Stimulated activated CD8-positive, alpha-beta memory T cell treated with anti-CD3 and anti-CD28 coated beads, Interleukin-15, amount 100 ng/mL, for 4 hours (primary cell): Measurements from ENCODE around the gene TYRO3.

Experiments used
- DNase-seq, 2 donors: peaks; one replicate each; pipeline ENCODE4 v3.0.0-alpha.2; 2020; ENCODE audit warnings: low read depth in 2 of 2

Gene TYRO3

DNA sequence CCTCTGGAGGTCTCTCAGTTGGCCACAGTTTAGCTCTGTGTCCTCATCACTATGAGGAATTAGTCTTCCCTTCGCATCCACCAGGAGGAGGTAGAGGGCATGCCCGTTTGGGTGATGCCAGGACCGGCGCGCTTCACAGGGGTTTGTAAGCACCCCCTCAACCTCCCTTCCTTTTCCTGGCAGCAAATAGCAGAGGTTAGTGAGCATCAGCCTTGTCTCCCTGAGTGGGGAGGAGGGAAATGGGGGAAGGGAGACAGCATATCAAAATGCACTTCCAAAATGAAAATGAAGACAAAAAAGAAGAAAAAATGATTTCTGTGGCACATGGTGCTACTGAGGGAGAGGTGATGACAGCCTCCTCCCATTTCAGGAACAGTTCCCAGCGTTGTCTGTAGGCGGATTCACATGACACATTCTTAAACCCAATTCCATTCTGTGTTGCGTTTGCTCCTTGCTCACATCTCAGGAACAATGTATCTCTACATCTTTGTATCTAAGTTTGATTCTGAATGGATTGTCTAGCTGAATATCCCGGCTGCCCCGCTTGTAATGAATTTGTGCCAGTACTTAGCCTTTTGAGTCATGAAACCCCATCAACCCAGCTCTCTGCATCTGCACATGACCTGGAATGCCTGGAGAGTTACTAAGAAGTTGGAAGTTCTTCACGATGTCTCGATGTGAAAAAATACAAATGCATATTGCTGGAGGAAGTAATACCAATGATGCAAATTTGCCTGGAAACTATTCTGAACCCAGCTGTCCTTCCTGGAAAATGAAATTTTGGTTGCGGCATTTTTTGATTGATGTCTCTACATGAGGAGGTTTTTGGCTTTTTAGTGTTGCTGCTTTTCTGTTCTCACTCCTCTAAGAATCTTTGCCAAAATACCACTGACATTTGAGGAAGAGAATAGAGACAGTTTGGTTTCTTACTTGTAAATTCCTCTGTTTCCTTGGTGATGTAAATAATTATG lies 45.2 kb downstream of the TYRO3 start:
- DNase-seq: peak in 1 of 2 donors; percentile 17

DNA sequence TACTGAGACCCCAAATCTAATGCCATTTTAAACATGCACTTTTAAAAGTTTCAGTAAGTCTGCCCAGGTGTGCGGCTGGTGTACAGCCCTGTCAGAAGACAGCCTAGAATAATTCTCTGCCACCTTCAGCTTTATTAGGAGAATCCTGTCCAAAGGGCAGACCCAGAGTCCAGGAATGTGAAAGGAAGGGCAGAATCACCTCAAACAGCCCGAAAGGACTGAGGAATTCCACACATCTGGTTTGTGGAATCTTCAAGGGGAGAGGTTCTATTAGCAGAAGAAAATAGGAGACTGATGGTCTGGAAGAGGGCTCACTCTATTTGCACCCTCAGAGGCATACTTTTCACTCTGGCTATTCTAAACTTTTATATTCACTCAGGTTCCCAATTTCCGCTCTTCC lies 46.6 kb downstream of the TYRO3 start:
- no peak for DNase-seq

DNA sequence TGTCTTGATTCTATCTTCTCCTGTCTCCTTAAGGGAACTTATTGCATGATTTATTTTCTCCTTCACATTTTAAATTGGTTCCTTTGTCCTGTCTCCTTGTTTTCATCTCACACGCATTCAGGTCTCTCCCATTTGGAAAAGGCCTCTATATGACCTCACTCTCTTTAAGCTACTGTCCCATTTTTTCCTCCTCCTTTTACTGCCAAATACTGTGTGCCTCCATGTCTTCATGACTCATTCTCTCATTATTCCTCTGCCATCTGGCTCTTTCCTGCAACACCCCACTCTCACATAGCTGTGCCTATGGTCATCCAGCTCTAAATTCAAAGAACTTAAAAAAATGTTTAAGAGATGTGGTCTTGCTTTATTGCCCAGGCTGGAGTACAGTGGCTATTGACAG lies 48.0 kb downstream of the TYRO3 start:
- no peak for DNase-seq

DNA sequence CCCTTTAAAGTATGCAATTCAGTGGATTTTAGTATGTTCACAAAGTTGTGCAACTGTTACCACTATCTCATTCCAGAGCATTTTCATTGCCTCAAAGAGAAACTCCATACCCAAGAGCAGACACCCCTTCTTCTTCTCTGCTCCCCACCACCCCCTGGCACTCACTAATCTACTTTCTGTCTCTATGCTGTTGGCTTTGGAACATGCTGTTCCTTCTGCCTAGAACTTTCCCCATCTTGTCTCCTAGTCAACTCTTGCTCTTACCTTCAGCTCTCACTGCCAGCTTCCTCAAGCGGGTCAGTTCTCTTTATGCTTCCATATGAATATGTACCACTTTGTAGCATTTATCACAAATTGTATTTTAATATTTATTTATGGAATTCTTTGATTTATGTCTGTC lies 50.1 kb downstream of the TYRO3 start:
- no peak for DNase-seq

DNA sequence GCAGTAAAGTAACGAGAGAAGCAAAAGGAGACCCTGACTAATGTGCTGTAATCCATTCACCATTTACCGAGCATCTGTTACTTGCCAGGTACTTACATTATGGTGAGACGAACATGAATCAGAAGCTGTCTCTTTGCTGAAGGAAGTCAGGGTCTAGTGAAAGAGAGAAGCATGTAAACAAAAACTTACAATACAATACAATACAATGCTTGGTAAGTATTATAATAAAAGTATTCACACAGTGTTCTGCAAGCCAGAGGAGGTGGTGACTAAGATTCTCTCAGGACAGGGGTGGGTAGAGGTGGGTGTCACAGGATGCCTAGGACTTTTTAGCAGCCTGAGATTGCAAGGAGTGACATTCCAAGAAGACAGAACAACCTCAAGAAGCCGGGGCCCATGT lies 51.0 kb downstream of the TYRO3 start:
- DNase-seq: no peak

DNA sequence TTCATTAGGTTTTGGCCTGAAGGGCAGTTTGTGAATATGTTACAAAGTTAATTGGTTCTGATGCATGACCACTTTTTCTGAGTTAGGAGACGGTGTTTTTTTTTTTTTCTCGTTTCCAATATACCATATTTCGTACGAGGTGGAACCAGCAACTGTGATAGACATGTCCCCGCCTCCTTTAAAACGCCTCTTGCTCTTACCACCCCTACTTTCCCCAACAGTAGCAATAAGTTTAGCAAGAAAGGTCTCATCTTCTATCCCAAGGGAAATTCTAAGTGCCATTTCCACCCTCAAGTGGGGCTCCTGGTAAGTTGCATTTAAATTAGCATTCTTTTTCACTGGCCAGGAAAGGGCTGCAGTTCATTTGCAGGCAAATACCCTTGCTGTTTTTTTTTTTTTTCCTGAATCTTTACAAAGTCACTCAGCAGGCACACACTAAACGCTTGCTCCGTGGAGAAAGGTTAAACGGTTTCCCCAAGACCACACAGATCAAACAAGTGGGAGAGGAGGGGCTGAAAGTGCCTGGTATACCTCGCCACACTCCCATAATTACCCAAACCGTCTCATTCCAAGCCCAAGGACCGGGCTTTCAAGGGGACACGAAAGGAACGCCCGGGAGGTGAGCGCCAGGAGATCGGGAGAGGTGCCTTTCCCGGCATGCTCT lies 61.7 kb downstream of the TYRO3 start:
- no peak for DNase-seq

DNA sequence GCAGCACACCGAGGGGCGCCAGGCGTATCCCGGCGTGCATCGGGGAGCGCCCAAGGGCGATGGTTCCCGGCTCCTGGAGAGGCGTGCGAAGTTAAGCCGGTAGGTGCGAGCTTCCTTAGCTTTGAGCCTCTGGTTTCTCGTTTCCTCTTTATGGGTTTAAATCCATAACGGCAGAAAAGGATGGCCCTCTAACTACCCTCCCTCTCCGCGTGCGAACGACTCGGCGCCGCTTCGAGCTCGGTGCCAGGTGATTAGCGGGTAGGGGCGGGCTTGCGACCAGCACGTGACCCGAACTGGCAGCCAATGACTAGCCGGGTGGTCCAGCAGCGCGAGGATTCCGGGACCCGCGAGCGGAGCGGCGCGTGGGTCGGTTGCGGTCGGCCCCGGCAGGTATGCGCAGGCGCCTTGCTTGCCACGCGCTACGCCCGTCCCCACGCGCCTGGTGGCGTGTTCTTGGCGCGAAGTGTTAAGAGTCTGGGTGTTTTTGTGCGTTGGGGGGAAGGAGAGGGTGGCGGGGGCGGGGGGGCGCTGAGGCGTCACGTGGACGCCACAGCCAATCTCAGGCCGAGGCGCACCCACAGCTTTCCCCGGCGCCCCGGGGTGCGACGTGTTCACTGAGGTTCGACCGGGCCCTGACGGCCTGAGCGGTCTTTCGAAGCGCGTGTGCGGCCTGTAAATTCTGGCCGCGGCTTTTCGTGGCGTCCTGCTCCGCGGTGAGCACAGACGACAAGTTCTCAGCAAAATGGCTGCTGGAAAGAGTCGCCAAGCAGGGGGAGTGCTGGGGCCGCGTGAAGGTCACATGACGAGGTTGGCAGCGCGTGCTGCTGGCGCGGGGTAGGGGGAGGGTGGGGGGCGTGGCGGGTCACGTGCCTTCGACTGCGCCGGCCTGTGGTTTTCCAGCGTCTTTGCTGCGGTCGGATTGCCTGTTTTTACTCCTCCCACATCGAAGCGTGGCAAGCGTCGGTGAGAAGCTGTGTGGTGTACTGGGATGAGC lies 62.5 kb downstream of the TYRO3 start:
- peak; percentile 76 to 85 for DNase-seq

DNA sequence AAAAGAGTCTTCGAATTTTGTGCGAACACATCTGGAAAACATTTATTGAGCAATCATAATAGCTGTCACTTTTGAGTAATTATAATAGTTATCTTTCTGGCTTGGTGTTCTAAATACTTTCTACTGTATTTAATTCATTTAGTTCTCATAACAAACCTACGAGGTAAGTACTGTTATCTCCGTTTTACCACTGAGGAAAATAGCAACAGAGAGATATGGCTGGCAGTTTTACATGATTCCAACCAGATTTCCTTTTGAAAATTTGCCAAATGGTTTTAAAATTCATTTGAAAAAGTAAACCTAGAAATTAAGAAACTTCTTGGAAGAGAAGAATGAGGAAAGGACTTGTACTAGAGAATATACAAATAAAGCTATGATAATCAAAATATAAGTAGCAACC lies 63.9 kb downstream of the TYRO3 start:
- DNase-seq: no peak

DNA sequence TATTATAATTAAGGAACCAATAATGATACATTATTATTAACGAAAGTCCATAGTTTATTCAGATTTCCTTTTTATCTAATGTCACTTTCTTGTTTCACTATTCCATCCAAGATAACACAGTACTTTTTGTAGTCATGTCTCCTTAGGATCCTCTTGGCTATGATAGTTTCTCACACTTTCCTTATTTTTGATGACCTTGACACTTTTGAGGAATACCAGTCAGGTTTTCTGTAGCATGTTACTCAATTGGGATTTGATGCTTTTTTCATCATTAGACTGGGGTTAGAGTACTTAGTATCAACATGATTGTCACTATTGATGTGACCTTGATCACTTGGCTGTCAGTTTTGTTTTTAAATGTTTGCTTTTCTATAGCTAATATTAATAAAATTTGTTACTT lies 68.2 kb downstream of the TYRO3 start:
- DNase-seq: no peak

DNA sequence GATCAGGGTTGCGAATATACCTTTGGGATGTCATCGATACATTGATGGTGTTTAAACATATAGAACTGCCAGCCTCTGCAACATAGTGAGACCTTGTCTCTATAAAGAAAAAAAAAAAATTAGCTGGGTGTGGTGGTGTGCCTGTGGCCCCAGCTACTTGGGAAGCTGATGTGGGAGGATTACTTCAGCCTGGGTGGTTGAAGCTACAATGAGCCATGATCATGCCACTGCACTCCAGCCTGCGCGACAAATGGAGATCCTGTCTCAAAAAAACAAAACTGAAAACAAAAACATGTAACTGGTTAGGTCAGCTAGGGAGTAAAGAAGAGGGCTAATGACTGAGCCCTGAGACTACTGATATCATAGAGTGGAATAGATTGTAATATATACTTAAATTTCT lies 70.5 kb downstream of the TYRO3 start:
- DNase-seq: no peak

DNA sequence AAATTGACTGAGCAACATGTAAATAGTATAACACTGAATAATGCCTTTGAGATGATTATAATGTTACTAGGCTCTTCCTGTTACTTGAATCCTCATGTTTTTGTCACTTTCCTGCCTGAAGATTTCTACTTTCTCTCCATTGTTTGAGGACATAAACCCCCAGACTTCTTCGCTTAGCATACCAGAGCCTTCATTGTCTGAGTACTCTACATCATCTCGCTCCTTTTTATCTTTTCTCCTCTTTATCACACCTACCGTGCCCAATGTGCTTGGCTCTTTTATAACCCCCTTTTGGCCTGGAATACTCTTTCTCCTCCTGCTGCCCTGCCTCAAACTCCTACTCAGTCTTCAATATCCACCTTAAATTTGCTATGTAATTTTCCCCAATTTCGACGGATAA lies 70.9 kb downstream of the TYRO3 start:
- no peak for DNase-seq

DNA sequence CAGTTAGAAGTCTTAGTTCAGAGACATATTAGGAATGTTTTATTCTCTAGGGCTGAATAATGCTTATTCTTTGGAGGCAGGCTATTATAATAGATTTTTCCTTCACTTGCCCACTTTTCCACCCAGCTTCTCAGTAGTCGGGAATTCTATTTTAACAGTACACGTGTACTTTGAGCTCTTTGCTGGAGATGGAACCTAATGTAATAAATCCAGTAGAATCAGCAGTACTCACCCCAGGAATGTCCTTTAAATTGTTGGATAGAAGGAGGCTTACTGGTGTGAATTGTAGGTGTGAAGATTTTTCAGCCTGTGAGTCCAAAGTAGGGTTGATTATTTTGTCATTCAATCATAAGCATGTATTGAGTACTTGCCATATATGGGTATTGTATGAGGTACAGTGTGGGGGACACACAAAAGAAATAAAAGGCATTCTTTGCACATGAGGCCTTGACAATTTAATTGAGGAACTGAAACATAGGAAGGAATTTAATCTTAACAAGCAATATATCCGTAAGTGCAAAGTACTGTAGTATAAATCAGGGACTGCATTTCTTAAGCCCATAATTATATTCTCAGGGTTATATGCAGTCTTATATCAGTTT lies 71.7 kb downstream of the TYRO3 start:
- DNase-seq: no peak

DNA sequence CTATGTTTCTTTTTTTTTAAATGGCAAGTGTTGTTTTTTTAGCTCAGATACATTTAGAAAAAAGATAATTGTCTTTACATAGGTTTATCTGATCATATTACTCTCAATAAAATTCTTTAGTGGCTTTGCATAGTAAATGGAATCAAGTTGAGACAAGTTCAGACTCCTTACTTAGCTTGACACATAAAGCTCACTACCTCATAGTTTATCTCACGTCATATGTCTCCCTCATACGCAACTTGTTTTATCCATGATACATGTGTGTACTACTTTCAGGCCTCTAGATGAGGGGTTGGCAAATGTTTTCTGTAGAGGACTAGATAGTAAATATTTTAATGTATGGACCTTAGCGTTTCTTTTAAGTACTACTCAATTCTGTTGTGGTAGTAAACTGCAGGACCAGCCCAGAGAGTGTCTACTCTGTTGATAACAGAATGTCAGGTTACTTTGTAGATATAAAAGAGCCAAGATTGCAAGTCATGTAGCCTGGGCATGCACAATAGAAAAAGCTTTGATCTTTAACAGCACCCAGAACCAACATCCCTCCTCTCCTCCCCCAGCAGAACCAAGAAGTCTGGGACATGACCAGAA lies 73.0 kb downstream of the TYRO3 start:
- no peak for DNase-seq
